DMS153 treated with DMSO at 0.1 percent for 48 hours (cell line): ENCODE measurements around the gene VSTM2L.

Source experiments
- DNase-seq: peaks from one replicate; lab custom pipeline; 2025; ENCODE audit not compliant: unreplicated experiment; lab: John Stamatoyannopoulos, UW

VSTM2L gene

GRCh38 chr20:37917461-37917860 lies 14.5 kb downstream of the VSTM2L start:
- no peak for DNase-seq

- no peak for DNase-seq
Observed at GRCh38 chr20:37918035-37918434, 15.1 kb downstream of the VSTM2L start.

GRCh38 chr20:37919389-37920040 lies 16.6 kb downstream of the VSTM2L start:
- DNase-seq, result no peak

GRCh38 chr20:37920270-37920669 lies 17.3 kb downstream of the VSTM2L start:
- no peak for DNase-seq

GRCh38 chr20:37920679-37921322 lies 17.9 kb downstream of the VSTM2L start:
- DNase-seq, result no peak

- DNase-seq, result no peak
Observed at GRCh38 chr20:37921341-37921929, 18.5 kb downstream of the VSTM2L start.

GRCh38 chr20:37922016-37922415 lies 19.1 kb downstream of the VSTM2L start:
- no peak for DNase-seq

GRCh38 chr20:37925265-37926165 lies 22.6 kb downstream of the VSTM2L start:
- no peak for DNase-seq

GRCh38 chr20:37926612-37927011 lies 23.7 kb downstream of the VSTM2L start:
- DNase-seq, result no peak

GRCh38 chr20:37927410-37928095 lies 24.6 kb downstream of the VSTM2L start:
- no peak for DNase-seq

GRCh38 chr20:37928996-37929682 lies 26.2 kb downstream of the VSTM2L start:
- no peak for DNase-seq

GRCh38 chr20:37929683-37930014 lies 26.7 kb downstream of the VSTM2L start:
- DNase-seq, result no peak

GRCh38 chr20:37931153-37931922 lies 28.4 kb downstream of the VSTM2L start:
- DNase-seq, result no peak

- no peak for DNase-seq
Observed at GRCh38 chr20:37932074-37932473, 29.1 kb downstream of the VSTM2L start.

GRCh38 chr20:37932919-37933318 lies 30.0 kb downstream of the VSTM2L start:
- no peak for DNase-seq

GRCh38 chr20:37933786-37934633 lies 31.1 kb downstream of the VSTM2L start:
- no peak for DNase-seq

- no peak for DNase-seq
Observed at GRCh38 chr20:37934634-37935375, 31.9 kb downstream of the VSTM2L start.

GRCh38 chr20:37935435-37935834 lies 32.5 kb downstream of the VSTM2L start:
- no peak for DNase-seq
